Endodermal cell (in vitro differentiated cells): ENCODE results near the gene NIF3L1. TPM values are rescaled to one million over a fixed set of nuclear protein-coding genes. Genes with fewer than 3 reads are reported as not detected.
"Not testable (repeated sequence)": the region's sequence is repeated elsewhere in the genome, so short reads cannot be mapped to it uniquely, and the experiment has no call there.

Experiments used
- DNase-seq: peaks from one replicate; pipeline ENCODE4 v3.0.0-alpha.2; 2017
- H3K27ac ChIP-seq: 2 replicates; pipeline ENCODE4 v1.5.1; 2013; ENCODE audit warnings: mild to moderate bottlenecking, low read depth, low read length, moderate library complexity
- H3K27me3 ChIP-seq: 2 replicates; pipeline ENCODE4 v1.6.1; 2013; ENCODE audit warnings: mild to moderate bottlenecking, low read length, moderate library complexity; ENCODE audit not compliant: insufficient read depth, control insufficient read depth, poor library complexity, severe bottlenecking
- H3K36me3 ChIP-seq: 2 replicates; pipeline ENCODE4 v1.7.0; 2013; ENCODE audit warnings: mild to moderate bottlenecking, low read length, moderate library complexity; ENCODE audit not compliant: control insufficient read depth, insufficient read depth
- H3K4me1 ChIP-seq: one replicate; pipeline ENCODE4 v1.7.0; 2013; ENCODE audit warnings: low read length; ENCODE audit not compliant: control insufficient read depth, insufficient read depth
- H3K4me3 ChIP-seq: 2 replicates; pipeline ENCODE4 v1.5.1; 2013; ENCODE audit warnings: mild to moderate bottlenecking, low read length, moderate library complexity
- H3K9ac ChIP-seq: 2 replicates; pipeline ENCODE4 v1.6.1; 2013; ENCODE audit warnings: mild to moderate bottlenecking, low read length, moderate library complexity; ENCODE audit not compliant: poor library complexity, severe bottlenecking; ENCODE audit errors: extremely low read depth
- H3K9me3 ChIP-seq: 2 replicates; pipeline ENCODE4 v1.6.1; 2013; ENCODE audit warnings: mild to moderate bottlenecking, low read length, moderate library complexity; ENCODE audit not compliant: control insufficient read depth
- H3K27ac Mint-ChIP-seq: 2 replicates; pipeline ENCODE4 v1.8.0; 2020; ENCODE audit warnings: mixed read lengths
- H3K27me3 Mint-ChIP-seq: 2 replicates; pipeline ENCODE4 v1.8.0; 2021; ENCODE audit warnings: mild to moderate bottlenecking, mixed read lengths; ENCODE audit not compliant: insufficient read depth
- H3K36me3 Mint-ChIP-seq: 2 replicates; pipeline ENCODE4 v1.8.0; 2020; ENCODE audit warnings: low read depth, mixed read lengths
- H3K4me1 Mint-ChIP-seq: 2 replicates; pipeline ENCODE4 v1.8.0; 2020; ENCODE audit warnings: mixed read lengths
- H3K4me3 Mint-ChIP-seq: 2 replicates; pipeline ENCODE4 v1.8.0; 2020; ENCODE audit warnings: mild to moderate bottlenecking, moderate library complexity, mixed read lengths
- H3K9me3 Mint-ChIP-seq: 2 replicates; pipeline ENCODE4 v1.8.0; 2020; ENCODE audit warnings: mild to moderate bottlenecking, mixed read lengths
- WGBS, 2 experiments: methylation state at CpG; one replicate each; pipeline versions ENCODE4 v1.1.5 to v1.1.7; 2013; ENCODE audit warnings: missing lambda C conversion rate in 2 of 2, mixed read lengths in 1 of 2; ENCODE audit not compliant: insufficient coverage in 1 of 2, insufficient read length in 1 of 2; 5-methylcytosine and 5-hydroxymethylcytosine counted together
- total RNA-seq, 2 donors: library from RNA; stranded (reverse); fragmentation: NEBNext Ultra II Directional in 1 of 2; extraction: Animal tissue kit (Norgen Biotek cat#: 25700) in 1 of 2; gene quantifications; 2 replicates in 1 of 2; 3 replicates in 1 of 2; pipeline ENCODE4 v1.2.1, GENCODE V29; 2021
- TF ChIP-seq, protein P1 (sequence below): fragments of 200-600 bp; sonication (generic); conservative IDR thresholded peaks from 2 replicates; pipeline ENCODE4 v1.5.0; 2021; ENCODE audit warnings: antibody characterized with exemption, mild to moderate bottlenecking

NIF3L1 gene
- total RNA-seq, 2 donors from 2014 or later = 48.0 to 59.4 TPM

GRCh38 chr2:200878289-200878880 is 10.8 kb upstream of the NIF3L1 start:
- Histone ChIP-seq H3K9me3 (no peaks in the 10 kb centered on the region), H3K4me3 (no peak overlapping the region), H3K27me3 (no peaks in the 10 kb centered on the region), H3K36me3 (peaks cover 85% of the 10 kb centered on the region), H3K9ac (no peak overlapping the region), H3K27ac (no peak overlapping the region), H3K4me1 (no peaks in the 10 kb centered on the region)
- no peak overlapping the region for H3K27ac Mint-ChIP-seq
- no peak for DNase-seq
- no peaks in the 10 kb centered on the region for H3K4me1 Mint-ChIP-seq
- H3K4me3 Mint-ChIP-seq = no peak overlapping the region
- H3K36me3 Mint-ChIP-seq = peaks cover 57% of the 10 kb centered on the region
- TF ChIP-seq, protein P1, sequence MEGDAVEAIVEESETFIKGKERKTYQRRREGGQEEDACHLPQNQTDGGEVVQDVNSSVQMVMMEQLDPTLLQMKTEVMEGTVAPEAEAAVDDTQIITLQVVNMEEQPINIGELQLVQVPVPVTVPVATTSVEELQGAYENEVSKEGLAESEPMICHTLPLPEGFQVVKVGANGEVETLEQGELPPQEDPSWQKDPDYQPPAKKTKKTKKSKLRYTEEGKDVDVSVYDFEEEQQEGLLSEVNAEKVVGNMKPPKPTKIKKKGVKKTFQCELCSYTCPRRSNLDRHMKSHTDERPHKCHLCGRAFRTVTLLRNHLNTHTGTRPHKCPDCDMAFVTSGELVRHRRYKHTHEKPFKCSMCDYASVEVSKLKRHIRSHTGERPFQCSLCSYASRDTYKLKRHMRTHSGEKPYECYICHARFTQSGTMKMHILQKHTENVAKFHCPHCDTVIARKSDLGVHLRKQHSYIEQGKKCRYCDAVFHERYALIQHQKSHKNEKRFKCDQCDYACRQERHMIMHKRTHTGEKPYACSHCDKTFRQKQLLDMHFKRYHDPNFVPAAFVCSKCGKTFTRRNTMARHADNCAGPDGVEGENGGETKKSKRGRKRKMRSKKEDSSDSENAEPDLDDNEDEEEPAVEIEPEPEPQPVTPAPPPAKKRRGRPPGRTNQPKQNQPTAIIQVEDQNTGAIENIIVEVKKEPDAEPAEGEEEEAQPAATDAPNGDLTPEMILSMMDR = no peak
- no peaks in the 10 kb centered on the region for H3K27me3 Mint-ChIP-seq
- 87 to 100% methylated on average over 1 to 2 of the region's 2 CpGs for WGBS, 2 experiments
- H3K9me3 Mint-ChIP-seq = no peaks in the 10 kb centered on the region

GRCh38 chr2:200881715-200882249 is 7.4 kb upstream of the NIF3L1 start:
- not testable (repeated sequence) for DNase-seq, H3K27ac ChIP-seq, H3K9ac ChIP-seq, H3K27me3 ChIP-seq, H3K4me1 Mint-ChIP-seq, H3K9me3 Mint-ChIP-seq, H3K4me1 ChIP-seq, H3K27me3 Mint-ChIP-seq, H3K9me3 ChIP-seq, H3K4me3 Mint-ChIP-seq, H3K4me3 ChIP-seq, H3K27ac Mint-ChIP-seq
- 100% methylated on average over 1 of the region's 2 CpGs; no CpG with 5 or more reads in 1 of the 2 experiments for WGBS, 2 experiments
- H3K36me3 Mint-ChIP-seq = peaks cover 51% of the 10 kb centered on the region
- H3K36me3 ChIP-seq = peaks cover 82% of the 10 kb centered on the region

DNA sequence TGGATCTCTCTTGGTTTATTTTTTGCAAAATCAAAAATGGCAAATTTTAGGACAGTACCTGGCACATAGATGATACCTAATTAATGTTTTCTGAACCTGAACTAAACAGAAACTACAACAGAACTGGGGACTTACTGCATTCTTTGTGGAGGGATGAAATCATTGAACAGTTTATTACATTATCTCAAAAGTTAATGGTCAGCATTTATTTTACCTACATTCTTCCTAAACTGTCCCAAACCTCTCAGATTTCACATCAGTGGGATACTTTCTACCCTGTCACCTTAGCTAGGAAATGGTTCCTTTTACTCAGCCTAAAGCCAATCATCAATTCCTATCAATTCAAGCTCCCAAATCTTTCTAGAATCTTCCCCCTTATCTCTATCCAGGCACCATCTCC is 10.3 kb downstream of the NIF3L1 start:
- Histone ChIP-seq H3K27me3 (no peaks in the 10 kb centered on the region), H3K36me3 (peaks cover 85% of the 10 kb centered on the region), H3K4me1 (peaks cover 5% of the 10 kb centered on the region), H3K9me3 (no peaks in the 10 kb centered on the region), H3K27ac (no peak overlapping the region), H3K9ac (no peak overlapping the region), H3K4me3 (no peak overlapping the region)
- Mint-ChIP-seq H3K36me3 (peaks cover 53% of the 10 kb centered on the region), H3K27ac (no peak overlapping the region), H3K4me1 (peaks cover 9% of the 10 kb centered on the region), H3K9me3 (no peaks in the 10 kb centered on the region), H3K27me3 (no peaks in the 10 kb centered on the region), H3K4me3 (no peak overlapping the region)
- TF ChIP-seq, protein P1 = no peak
- no peak for DNase-seq
